Hypothalamus (tissue), 51 donors: ENCODE measurements around the gene ZNF536.
A peak's percentile ranks its signal among the peaks of the same experiment; 100 is the strongest.

ENCODE experiments used
- DNase-seq, 51 donors: peaks; one replicate each; lab custom pipeline; 2025; lab: John Stamatoyannopoulos, UW

ZNF536 gene

DNA sequence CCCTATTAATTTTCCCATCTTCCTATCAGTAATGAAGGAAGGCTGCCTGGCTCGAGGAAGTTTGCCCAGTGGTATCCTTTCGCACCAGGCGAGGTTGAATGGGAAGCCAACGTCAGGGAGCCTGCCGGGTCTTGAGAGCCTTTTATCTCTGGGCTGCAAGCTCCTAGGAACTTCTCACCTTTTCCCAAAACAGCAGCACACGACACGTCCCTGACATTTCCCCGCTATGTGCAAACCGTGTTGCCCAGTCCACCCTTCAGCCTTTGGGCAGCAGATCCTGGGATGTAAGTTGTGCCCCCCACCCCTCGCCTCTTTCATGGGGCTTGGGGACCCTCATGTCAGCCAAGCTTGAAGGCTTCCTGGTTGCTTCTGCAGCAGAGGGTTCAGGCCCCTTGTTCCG, 179.1 kb downstream of the ZNF536 start:
- DNase-seq, result no peak

DNA sequence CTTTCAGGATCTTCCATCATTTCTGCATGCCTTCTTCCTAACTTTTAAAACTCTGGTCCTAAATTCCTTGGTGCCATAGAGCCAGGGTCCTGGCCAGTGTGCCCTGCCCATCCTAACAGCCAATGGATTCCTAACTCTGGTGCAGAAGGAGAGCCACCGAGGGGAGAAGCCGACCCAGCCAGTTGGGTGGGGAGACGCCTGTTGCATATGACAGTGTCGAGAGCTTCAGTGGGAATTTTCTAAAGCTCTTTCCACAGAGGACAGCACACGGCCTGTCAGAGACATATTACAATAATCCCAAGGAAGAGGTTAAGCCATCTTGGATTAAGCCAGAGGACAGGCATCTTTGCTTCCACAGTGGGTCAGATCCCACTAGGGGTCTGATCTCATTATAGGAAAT, 180.4 kb downstream of the ZNF536 start:
- DNase-seq, result no peak

DNA sequence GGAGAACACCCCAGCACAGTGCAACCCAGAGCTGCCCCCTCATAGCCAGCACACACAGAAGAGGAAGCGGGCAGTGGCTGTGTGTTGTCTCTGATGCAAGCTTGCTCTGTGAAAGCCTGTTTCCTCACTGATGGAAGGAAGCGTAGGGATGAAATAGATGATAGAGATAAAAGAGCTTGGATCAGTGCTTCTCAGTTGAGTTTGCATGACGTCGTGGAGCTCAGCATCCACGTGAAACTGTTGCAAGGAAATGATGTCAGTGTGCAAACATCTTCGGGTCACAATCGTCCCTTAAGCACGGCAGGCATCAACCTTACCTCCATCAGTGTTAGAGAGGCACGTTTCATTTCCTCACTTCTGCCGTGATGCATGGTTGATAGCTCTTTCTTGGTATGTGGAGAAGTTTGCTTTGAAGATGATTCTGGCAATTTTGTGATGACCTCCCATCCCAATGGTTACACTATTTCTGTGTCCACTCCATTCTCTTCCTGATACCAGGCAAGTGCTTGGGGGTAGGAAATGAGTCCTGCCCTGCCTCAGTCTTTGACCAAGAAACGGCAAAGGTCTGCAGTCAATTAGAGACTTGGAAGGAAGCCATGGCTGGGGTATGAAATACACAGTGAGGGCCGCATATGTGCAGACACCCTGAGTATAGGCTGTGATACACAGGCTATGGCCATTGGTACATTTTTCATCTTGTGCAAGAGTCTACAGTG, 183.0 kb downstream of the ZNF536 start:
- no peak for DNase-seq

DNA sequence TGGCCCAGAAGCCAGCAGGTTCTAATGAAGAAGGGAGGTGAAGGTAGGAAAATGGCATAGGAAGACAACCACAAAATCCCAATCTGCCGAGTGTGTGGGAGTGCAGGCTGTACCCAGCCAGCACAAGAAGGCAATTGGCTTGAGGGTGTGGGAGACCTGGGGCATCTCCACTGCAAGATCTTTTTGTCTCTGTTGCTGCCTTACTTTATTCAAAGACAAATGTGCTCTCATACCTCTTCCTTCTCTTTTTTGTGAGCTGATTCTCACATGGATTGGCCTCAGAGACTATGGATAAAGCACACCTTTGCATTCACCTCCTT, 183.6 kb downstream of the ZNF536 start:
- no peak for DNase-seq

DNA sequence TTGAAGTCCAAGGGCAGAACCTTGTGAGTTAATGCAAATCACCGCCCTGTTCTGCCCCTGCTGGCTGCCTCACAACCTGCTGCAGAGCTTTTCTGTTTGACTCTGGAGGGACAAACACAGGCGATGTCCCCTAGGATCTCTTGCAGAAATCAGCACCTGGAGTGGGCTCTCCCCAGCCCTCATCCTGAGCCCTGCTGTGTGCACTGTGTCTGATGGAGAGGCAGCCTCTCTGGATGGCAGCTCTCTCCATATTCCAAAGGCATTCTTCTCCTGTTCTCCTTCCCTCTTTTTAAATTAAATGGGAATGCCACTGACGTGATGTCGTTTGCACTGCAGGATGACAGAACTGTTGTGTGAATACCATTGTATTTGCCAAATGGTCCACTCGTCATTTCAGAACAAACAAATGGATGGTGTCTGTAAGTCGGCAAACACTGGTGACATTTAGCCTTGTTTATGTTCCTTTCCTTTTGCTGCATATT, 184.1 kb downstream of the ZNF536 start:
- peak in 23 of 51 donors; percentile 5 to 85 (median 18) for DNase-seq

DNA sequence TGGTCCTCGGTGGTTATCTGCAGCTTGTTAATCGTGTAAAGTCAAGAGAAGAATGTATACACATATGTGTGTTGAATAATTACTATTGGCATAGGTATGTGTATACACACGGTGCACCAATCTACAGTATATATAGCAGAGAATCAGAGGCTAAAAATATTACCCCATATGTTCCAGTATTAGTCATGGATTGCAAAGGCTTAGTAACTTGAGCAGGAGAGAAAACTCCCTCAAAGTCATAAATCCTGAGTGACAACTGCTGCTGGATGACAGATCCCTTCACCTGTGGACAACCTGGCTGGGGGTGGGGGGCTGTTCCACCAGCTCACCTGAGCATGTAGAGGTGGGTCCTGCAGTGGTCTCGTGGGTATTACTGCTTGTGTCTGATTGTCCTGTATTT, 185.0 kb downstream of the ZNF536 start:
- no peak for DNase-seq

DNA sequence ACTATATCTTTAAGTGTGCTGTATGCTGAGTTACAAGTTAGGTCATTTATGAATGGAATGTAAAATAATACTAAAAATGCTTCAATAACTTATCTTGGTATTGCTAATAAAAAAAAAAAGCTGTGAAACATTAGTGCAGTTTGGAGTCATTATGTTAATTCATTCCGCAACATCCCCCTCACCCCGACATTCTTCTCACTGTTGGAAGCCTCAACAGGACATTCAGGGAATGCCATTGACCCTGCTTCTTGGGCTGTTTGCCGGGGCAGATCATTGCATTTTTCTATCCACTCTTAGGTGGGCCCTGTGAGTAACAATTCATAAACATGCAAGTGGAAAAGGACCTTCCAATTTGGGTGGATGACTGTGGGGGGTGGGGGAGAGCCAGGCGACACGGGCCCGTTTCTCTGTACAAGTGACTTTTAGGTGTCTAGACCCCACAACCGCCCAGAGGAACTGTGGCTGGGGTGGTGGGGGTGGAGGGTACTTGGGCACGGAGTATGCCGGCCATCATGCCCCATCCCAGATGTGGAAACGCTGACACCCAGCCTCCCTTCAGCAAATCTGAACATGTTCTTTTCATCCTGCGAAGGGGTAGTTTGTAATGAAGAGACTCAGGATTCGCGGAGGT, 185.9 kb downstream of the ZNF536 start:
- no peak for DNase-seq

DNA sequence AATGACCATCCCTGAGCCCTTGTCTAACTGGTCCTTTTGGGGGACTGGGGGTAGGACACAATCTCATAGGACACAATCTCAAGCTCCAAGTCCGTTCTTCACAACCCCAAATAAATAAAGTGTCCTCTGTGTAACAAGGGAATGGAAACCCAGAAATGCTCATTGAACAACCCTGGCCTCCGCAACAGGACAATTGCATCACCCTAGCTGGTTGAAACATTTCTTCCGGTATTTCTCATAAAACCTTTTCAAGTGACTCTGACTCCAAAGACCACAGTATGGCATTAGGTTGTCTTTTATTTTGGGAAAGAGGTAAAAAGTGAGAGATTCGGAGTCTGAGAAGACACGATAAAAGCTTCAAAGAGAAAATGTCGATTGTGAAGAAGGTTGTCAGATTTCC, 186.6 kb downstream of the ZNF536 start:
- no peak for DNase-seq

DNA sequence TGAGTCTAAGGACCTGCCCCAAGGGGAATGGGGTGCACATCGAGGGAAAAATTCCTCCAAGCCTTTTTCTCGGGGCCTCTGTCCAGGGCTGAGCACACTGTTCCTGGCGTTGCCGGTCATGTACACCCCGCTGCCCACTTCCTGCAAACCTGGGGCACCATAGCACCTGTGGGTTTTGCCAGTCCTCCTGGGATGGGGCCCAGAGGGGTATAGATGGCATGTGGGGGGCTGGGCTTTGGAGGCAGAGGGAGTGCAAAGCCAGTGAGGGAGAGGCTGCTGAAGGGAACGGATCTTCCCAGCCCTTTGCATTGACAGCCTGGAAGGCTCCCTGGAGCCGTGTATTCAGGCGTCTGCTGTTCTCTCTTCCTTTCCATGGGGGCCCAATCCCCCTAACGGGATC, 187.3 kb downstream of the ZNF536 start:
- no peak for DNase-seq

DNA sequence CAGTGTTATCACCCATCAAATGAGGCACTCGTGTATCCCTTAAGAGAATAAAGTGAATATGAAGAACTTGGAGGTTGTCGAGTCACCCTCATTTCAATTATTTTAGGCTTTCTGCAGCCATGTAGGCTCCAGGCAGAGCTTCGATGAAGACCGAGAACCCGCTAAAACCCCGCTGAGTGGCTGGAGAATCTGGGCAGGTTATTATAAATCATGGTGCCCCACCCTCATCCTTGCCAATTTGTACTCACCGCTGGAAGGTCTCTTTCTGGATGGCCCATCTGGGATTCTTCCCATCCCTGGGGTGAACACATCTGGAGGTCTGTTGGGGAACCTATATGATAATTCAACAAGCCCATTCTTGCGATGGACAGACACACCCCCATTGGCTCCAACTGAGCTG, 190.8 kb downstream of the ZNF536 start:
- no peak for DNase-seq

DNA sequence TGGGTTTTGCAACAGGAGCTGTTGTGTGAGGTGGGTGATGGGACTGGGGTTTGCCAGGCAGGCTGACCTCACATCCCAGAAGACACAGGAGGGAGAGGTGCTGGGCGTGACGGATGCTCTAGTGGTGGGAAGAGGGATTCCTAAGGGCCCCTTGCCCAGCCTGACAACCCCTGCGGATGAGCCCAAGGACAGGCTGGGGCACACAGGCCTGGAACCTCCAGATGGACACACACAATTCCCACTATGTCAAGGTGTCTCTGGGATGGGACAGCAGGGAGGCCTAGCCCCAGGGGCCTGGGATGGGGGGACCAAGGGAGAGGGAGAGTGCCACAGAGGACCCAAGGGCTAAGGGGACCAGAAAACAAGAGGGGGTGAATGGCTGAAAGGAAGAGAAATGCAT, 191.5 kb downstream of the ZNF536 start:
- no peak for DNase-seq

DNA sequence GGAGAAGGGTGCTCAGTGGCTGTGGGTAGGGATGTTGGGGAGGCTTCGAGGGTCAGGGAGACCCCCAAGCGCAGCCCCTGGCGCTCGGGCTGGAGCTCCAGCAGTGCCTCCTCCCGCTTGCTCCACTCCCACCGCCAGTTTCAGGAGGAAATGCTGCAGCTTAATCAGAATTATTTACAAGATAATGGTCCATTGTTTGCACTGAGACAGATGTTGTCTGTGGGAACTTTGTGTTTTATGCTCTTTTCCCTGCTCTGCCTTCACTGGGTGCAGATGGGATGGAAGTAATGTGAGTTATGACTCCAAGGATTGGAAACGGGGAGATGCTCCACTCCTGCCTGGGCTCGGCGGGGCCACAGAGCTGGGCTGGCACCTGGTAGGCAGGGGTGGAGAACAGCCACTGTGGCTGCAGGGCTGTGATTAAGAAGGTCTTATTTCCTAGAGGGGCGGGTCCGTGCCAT, 192.4 kb downstream of the ZNF536 start:
- DNase-seq, result peak in 21 of 51 donors; percentile 7 to 84 (median 32)

DNA sequence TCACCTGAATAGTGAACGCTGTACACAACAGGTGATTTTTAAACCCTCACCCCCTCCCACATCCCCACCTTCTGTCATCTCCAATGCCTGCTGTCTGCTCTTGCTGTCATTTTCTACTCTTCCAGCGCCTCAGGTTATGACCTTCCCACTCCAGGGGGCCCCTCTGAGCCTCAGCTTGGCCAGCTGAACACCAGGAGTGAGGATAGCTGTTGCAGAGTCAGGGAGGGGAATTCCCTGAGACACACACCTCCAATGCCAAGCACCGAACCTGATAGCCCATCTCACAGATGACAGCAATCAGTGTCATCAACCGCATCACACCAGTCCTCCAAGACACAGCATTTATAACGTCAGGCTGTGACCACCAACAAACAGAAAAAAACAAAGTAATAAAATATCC, 193.5 kb downstream of the ZNF536 start:
- DNase-seq, result no peak

DNA sequence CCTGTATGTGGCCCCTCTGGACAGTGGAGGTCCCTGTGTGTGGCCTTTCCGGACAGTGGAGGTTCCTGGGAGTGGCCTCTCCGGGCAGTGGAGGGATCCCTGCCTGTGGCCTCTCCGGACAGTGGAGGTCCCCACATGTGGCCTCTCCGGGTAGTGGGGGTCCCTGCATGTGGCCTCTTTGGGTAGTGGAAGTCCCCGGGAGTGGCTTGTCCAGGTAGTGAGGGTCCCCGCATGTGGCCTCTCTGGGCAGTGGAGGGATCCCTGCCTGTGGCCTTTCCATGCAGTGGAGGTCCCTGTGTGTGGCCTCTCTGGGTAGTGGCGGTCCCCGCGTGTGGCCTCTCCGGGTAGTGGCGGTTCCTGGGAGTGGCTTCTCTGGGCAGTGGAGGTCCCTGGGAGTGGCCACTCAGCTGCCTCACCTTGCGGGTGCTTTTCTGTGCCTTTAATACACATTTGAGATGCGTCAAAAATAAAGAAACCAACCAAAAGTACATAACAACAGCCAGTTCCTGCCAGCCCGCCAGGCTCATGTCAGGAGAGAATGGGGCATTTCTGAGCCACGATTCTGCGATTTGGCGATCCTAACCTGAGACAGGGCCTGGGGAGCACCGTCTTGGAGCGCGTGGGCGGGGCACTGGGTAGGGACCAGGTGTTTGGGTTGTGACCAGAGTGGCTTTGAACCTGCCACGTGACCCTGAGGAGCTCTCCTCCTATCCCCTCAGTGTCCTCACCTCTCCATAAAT, 194.7 kb downstream of the ZNF536 start:
- no peak for DNase-seq

DNA sequence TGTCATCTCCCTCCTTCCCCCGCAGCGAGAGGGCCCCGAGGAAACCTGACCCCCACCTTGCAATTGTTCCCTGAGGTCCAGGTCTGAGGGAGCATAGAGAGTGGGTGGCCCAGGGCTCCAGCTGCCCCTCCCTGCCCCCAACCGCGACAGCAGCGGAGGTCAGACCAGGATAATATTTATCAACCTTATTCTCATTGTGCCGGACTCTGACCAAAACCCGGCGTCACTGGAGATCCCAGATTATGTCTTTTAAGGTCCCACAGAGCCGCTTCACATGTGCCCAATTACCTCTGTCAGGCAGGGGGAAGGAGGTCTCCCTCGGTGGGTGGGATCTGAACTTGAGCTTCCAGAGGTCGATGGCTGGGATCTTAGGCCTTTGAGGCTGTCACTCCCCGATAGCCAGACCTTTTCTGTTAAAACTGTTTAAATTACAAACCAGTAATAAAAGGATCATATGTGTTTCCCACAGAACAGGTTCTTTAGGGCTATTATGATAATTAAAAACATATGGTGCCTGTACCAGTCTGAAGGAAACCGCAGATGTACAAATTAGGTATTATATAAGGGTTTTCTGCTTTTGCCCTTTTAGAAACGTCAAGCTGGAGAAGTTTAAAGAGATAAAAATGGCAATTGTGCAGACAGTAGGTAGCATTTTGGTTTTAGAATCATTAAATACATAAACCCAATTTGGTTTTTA, 195.5 kb downstream of the ZNF536 start:
- no peak for DNase-seq

DNA sequence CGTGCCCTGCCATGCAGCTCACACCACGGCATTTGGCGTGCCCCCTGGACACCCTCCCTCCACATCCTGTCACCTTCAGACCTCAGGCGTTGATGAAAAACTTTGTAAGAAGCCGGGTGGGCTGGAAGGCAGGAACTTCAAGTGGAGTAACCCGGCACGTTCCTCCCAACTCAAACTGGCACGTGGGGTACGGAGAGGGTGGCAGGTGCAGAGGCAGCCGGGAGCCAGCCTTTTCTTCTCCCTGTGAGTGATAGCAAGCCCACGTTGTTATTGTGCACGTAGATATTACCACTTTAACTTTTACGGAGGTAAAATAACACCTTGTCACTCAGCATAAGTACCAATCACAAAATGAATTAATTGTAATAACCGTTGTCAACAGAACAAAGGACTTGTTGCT, 198.0 kb downstream of the ZNF536 start:
- DNase-seq, result no peak

DNA sequence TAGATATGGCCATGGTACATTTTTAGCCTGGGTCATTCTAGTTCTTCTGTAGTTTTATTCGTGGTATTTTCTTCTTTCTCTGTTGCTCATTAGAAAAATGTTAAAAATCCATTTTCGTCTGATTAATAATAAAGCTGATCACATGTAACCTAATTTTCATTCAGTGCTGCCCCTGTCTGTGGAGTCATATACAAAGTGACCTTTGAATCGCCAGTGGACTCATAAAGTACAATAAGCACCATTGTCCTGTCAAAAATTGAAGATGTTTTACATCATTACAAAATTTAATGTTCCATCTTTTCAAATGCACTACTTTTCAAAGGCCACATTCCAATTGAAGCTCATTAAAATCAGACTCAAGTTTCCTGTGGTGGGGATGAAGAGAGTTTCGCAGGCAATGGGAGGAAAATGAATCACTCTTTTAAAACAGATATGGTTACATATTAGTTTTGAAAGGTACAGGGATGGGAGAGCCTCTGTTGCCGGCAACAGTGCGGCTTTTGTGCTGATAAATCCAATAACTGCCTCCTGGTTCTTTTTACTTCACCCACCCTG, 205.4 kb downstream of the ZNF536 start:
- peak in 1 of 51 donors; percentile 29 for DNase-seq

DNA sequence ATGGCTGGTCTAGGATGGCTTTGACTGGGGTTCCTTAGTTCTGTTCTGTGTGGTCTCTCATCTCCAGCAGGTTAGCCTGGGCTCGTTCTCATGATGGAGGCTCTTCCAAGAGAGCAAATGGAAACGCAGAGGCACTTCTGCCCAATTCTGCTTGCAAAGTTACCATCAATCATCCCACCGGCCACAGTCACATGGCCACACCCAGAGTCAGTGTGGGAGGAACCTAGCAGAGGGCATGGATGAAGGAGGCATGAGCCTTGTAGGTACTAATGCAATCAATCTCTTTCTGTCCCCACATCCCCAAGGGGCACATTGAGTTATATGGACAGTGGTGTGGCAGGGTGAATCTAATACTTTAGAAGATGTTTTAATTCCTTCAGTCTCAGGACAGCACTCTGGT, 207.2 kb downstream of the ZNF536 start:
- DNase-seq, result no peak

DNA sequence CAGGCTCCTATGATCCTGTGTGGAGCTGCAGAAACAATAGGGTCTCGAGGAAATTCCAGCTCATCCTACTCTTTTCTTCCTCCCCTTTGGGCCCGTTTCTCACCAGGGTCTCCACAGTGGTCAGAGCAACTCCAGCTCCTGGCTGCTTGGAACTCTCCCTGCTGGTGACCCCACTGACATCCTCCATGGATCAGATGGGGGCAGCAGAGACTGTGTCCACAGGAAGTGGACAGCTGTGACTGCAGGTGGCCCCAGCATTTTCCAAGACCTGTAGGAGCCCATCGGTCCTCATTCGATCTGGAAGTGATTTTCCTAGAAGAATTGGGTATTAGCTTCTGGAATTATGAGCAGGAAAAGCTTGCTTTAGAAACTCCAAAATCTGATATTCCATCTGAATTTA, 208.5 kb downstream of the ZNF536 start:
- peak in 8 of 51 donors; percentile 5 to 46 (median 17) for DNase-seq

DNA sequence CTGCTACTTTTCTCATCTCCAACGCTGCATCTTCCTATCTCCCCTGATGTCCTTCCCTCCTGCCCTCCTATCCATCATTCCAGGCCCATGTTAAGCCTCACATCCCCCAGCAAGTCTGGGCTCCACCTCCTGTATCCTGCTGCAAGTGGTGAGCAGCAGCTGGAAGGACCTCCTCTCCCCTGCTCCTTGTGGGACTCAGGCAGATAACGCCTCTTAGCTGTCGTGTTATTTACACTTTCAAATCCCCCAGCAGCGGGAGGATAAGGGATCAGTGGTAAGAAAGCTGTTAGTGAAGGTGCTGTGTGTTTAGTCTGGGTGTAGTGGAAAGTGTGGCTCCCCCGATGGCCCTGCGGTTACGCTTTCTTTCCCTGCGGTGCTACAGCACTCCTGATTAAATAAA, 211.9 kb downstream of the ZNF536 start:
- no peak for DNase-seq

DNA sequence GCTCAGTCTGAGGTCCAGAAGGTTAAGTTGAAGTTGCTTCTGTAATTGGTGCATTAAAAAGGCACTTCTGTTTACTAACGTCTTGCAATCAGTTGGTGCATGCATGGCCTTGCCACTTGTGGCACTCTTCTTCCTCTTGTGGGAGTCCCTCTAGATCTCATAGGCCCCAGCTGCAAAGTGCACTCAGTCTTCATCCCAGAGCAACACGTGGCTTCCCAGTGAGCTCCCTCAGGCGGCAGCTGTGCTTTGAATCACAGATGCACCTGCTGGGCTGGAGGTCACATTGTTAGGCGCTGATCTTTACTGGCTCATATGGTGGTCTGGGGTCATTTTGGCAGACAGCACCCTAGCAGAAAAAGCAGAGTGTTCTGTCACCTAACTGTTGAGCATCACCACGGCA, 215.7 kb downstream of the ZNF536 start:
- DNase-seq, result peak in 11 of 51 donors; percentile 10 to 51 (median 31)
